GM23248 (cell line): ENCODE measurements around the gene LGI4.

Experiments used
- EZH2 ChIP-seq: fragments of 200-600 bp; sonication (generic); IDR thresholded peaks from 2 replicates; pipeline ENCODE4 v1.6.1; 2018; ENCODE audit warnings: antibody characterized with exemption, mild to moderate bottlenecking; ENCODE audit not compliant: insufficient read depth, poor library complexity, severe bottlenecking
- EZH2phosphoT487 ChIP-seq: fragments of 200-600 bp; sonication (generic); IDR thresholded peaks from 2 replicates; pipeline ENCODE4 v1.6.1; 2018; ENCODE audit warnings: antibody characterized with exemption, moderate library complexity, mild to moderate bottlenecking, low read depth; ENCODE audit not compliant: insufficient read depth

DNA sequence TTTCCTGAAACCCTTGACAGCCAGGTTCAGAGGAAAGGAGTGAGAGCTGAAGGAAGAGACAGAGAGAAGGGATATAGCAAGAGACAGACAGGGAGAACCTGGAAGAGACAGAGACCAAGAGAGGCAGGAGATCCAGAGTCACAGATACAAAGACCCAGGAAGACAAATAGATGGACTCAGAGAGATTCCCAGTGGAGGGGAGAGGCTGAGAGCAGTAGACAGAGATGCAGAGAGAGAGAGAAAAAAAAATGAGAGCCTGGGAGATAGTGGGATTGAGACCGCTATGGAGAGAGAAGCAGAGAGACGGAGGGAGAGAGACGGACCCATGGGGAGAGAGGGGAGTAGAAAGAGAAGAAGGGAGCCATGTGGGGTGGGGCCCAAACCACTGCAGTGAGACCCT is 9.0 kb upstream of the LGI4 start:
- TF ChIP-seq EZH2 (no peak), EZH2phosphoT487 (no peak)
